Skeletal muscle satellite cell (primary cell): ENCODE measurements around the gene NRIP2.

Experiments used
- H3K27me3 ChIP-seq: 2 replicates; pipeline ENCODE4 v1.7.0; 2013; ENCODE audit warnings: low read length; ENCODE audit not compliant: control insufficient read depth, insufficient read depth
- H3K36me3 ChIP-seq: 2 replicates; pipeline ENCODE4 v1.7.0; 2013; ENCODE audit warnings: mild to moderate bottlenecking, control low read depth, low read length; ENCODE audit not compliant: insufficient read depth
- H3K4me1 ChIP-seq: 2 replicates; pipeline ENCODE4 v1.7.0; 2013; ENCODE audit warnings: low read length; ENCODE audit not compliant: control insufficient read depth, insufficient read depth
- H3K4me2 ChIP-seq: 2 replicates; pipeline ENCODE4 v1.7.0; 2013; ENCODE audit warnings: mild to moderate bottlenecking, low read length
- H3K4me3 ChIP-seq: 2 replicates; pipeline ENCODE4 v1.7.0; 2013; ENCODE audit warnings: low read length
- H3K9ac ChIP-seq: 2 replicates; pipeline ENCODE4 v1.7.0; 2013; ENCODE audit warnings: mild to moderate bottlenecking, low read depth, low read length, moderate library complexity
- H3K9me3 ChIP-seq: replicated peaks from 2 replicates; pipeline ENCODE4 v1.7.0; 2013; ENCODE audit warnings: mild to moderate bottlenecking, control low read depth, low read length

The NRIP2 gene

DNA sequence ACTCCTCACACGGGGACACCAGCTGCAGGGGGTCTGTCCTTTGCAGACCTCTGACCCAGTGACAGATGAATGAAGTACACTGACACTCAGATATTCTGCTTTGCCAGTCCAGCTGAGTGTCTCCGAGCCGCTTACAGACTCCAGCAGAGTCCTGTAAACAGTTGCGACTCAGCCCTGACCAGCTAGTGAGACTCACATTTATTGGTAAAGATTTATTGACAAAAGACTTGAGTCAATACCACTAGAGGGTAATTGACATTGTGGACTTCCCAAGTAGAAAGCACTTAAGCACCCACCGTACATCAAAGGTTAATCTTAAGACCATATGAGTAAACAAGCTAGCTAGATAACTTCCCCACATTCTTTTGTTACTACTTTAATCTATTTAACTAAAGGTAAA lies 49.8 kb downstream of the NRIP2 start:
- H3K27me3 ChIP-seq, result peaks cover 38% of the 10 kb centered on the region
- peaks cover 5% of the 10 kb centered on the region for H3K4me1 ChIP-seq
- no peak overlapping the region for H3K9ac ChIP-seq
- H3K4me3 ChIP-seq, result no peak overlapping the region
- no peak overlapping the region for H3K4me2 ChIP-seq
- H3K9me3 ChIP-seq, result no peaks in the 10 kb centered on the region
- no peaks in the 10 kb centered on the region for H3K36me3 ChIP-seq

DNA sequence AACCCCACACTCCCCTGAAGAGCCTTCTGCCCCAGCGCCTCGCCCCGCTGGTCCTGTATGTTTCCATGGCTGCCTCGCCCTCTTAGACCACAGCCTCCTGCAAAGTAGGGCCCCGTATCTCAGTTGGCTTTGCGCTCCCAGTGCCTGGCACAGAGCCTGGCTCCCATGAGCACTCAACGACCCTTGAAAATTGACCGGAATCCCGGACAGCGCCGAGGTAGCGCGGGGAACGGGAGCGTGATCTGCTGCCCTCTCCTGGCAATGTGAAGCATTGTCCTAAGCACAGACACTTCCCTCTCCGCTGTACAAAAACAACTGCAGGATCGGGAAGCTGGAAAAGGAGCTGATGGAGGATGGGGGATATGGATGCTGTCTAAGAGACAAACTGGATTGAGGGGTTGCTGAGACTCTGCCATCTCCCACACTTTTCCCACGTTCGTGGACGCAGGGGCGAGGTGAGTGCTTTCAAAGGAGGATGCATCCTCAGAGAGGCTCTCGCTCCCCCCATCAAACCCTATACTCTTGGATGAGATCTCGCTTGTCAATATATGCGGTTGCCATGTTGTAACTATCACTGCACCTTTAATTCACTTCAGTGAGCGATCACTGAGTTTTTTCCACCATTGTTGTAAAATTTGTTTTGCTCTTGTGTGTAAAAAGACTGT lies 50.8 kb downstream of the NRIP2 start:
- H3K4me1 ChIP-seq, result peaks cover 5% of the 10 kb centered on the region
- no peaks in the 10 kb centered on the region for H3K36me3 ChIP-seq
- peak overlapping the region; percentile 84 for H3K4me2 ChIP-seq
- H3K4me3 ChIP-seq, result peak overlapping the region; percentile 53
- no peak overlapping the region for H3K9ac ChIP-seq
- H3K9me3 ChIP-seq, result no peaks in the 10 kb centered on the region
- H3K27me3 ChIP-seq, result peaks cover 43% of the 10 kb centered on the region

DNA sequence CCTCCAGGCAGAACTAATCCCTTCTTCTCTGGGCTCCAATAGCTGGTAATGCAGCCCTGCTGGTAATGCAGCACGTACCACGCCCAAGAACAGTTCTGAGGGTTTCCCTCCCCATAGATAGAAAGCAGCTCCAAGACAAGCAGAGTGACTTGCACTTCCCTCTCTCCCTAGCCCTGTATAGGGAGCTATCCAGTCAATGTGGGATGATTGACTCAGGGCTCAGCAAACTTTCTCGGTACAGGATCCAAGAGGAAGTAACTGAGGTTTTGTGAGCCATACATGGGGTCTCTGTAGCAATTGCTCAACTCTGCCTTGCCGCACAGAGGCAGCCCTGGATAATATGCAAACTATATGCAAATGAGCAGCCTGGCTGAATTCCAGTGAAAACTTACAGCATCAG lies 55.6 kb downstream of the NRIP2 start:
- peaks cover 61% of the 10 kb centered on the region for H3K27me3 ChIP-seq
- no peaks in the 10 kb centered on the region for H3K36me3 ChIP-seq
- no peak overlapping the region for H3K4me2 ChIP-seq
- H3K9me3 ChIP-seq, result no peaks in the 10 kb centered on the region
- H3K9ac ChIP-seq, result no peak overlapping the region
- H3K4me1 ChIP-seq, result peaks cover 5% of the 10 kb centered on the region
- H3K4me3 ChIP-seq, result no peak overlapping the region

GRCh38 chr12:2776129-2776806 lies 58.6 kb downstream of the NRIP2 start:
- Histone ChIP-seq H3K4me3 (no peak overlapping the region), H3K4me1 (no peaks in the 10 kb centered on the region), H3K9me3 (no peaks in the 10 kb centered on the region), H3K9ac (no peak overlapping the region), H3K4me2 (no peak overlapping the region), H3K27me3 (peaks cover 58% of the 10 kb centered on the region), H3K36me3 (no peaks in the 10 kb centered on the region)

DNA sequence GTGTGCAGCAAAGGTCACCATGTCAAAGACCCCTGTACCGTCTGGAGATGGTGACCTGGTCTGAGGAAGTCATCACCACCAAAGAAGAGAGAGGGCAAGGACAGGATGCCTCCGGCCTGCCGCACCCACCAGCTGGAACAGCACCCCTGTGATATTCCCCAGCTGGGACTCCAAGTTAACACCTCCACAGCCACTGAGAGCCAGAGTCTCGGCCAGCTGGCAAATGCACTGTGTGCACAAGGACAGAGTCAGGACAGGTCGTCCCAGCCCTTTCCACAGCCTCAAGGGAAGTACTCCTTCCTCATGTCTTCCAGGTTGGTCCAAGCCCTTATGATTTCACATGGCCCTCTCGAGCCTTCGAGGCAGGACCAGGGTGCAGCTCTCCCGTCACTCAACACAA lies 59.4 kb downstream of the NRIP2 start:
- no peaks in the 10 kb centered on the region for H3K36me3 ChIP-seq
- H3K27me3 ChIP-seq, result peaks cover 57% of the 10 kb centered on the region
- H3K4me2 ChIP-seq, result no peak overlapping the region
- H3K9me3 ChIP-seq, result no peaks in the 10 kb centered on the region
- no peaks in the 10 kb centered on the region for H3K4me1 ChIP-seq
- H3K9ac ChIP-seq, result no peak overlapping the region
- H3K4me3 ChIP-seq, result no peak overlapping the region
